Prostate gland (tissue), 2 donors: Measurements from ENCODE around the gene DUOX1.

Source experiments
- CTCF ChIP-seq, 4 experiments: fragments of 200-600 bp in 2 of 4; fragments of 450-650 bp in 2 of 4; sonication (generic) in 2 of 4; IDR thresholded peaks; 1 replicate in 3 of 4; 2 replicates in 1 of 4; pipeline ENCODE4 v1.5.1; 2016 to 2019; ENCODE audit warnings: antibody characterized with exemption in 4 of 4, mild to moderate bottlenecking in 2 of 4, moderate library complexity in 2 of 4
- POLR2A ChIP-seq: fragments of 450-650 bp; IDR thresholded peaks from one replicate; pipeline ENCODE4 v1.6.1; 2016; ENCODE audit warnings: antibody characterized with exemption, mild to moderate bottlenecking

GRCh38 chr15:45157974-45158373, 28.2 kb downstream of the DUOX1 start:
- no peak for TF ChIP-seq CTCF (IDR thresholded peaks at IDR 0.05)
- TF ChIP-seq POLR2A: no peak
